Astrocyte (in vitro differentiated cells and primary cell): ENCODE results near the gene ZBTB34. TPM values are rescaled to one million over a fixed set of nuclear protein-coding genes. Genes with fewer than 3 reads are reported as not detected.
A peak's percentile ranks its signal among the peaks of the same experiment; 100 is the strongest.

Experiments used
- DNase-seq: peaks from one replicate; pipeline ENCODE4 v3.0.0-alpha.2; 2010; ENCODE audit warnings: low read depth
- FAIRE-seq: peaks from 2 replicates; lab custom pipeline; 2011; peaks lifted over from hg19 to GRCh38; lab: Jason Lieb, UNC
- H2AFZ ChIP-seq: 2 replicates; pipeline ENCODE4 v1.6.0; 2012; ENCODE audit warnings: low read depth, low read length, inconsistent platforms
- H3K27ac ChIP-seq: 2 replicates; pipeline ENCODE4 v1.5.1; 2011; ENCODE audit warnings: low read depth, low read length, inconsistent platforms
- H3K27me3 ChIP-seq: 2 replicates; pipeline ENCODE4 v1.6.0; 2011; ENCODE audit warnings: low read length, inconsistent platforms; ENCODE audit not compliant: insufficient read depth
- H3K36me3 ChIP-seq: 2 replicates; pipeline ENCODE4 v1.5.1; 2011; ENCODE audit warnings: low read length, inconsistent platforms; ENCODE audit not compliant: insufficient read depth
- H3K4me1 ChIP-seq: 2 replicates; pipeline ENCODE4 v1.5.1; 2011; ENCODE audit warnings: low read length, inconsistent platforms; ENCODE audit not compliant: insufficient read depth
- H3K4me2 ChIP-seq: 2 replicates; pipeline ENCODE4 v1.6.0; 2012; ENCODE audit warnings: low read length, inconsistent platforms
- H3K4me3 ChIP-seq: 2 replicates; pipeline ENCODE4 v1.5.1; 2011; ENCODE audit warnings: low read depth, mild to moderate bottlenecking, low read length, inconsistent platforms; ENCODE audit not compliant: insufficient read depth
- H3K79me2 ChIP-seq: 2 replicates; pipeline ENCODE4 v1.6.0; 2012; ENCODE audit warnings: mild to moderate bottlenecking, low read length, inconsistent platforms; ENCODE audit not compliant: insufficient read depth
- H3K9ac ChIP-seq: 2 replicates; pipeline ENCODE4 v1.6.0; 2012; ENCODE audit warnings: mild to moderate bottlenecking, low read length, inconsistent platforms
- H3K9me3 ChIP-seq: 2 replicates; pipeline ENCODE4 v1.5.1; 2012; ENCODE audit warnings: low read depth, mild to moderate bottlenecking, low read length, inconsistent platforms; ENCODE audit not compliant: insufficient read depth
- H4K20me1 ChIP-seq: 2 replicates; pipeline ENCODE4 v1.6.0; 2012; ENCODE audit warnings: low read length, inconsistent platforms; ENCODE audit not compliant: insufficient read depth
- H3K27ac Mint-ChIP-seq: one replicate; pipeline ENCODE4 v1.8.0; 2021; ENCODE audit warnings: mild to moderate bottlenecking, mixed read lengths; ENCODE audit not compliant: unreplicated experiment
- H3K27me3 Mint-ChIP-seq: one replicate; pipeline ENCODE4 v1.8.0; 2021; ENCODE audit warnings: low read depth, mixed read lengths; ENCODE audit not compliant: unreplicated experiment
- H3K36me3 Mint-ChIP-seq: one replicate; pipeline ENCODE4 v1.8.0; 2021; ENCODE audit warnings: low read depth, mixed read lengths; ENCODE audit not compliant: unreplicated experiment
- H3K4me1 Mint-ChIP-seq: one replicate; pipeline ENCODE4 v1.8.0; 2021; ENCODE audit warnings: low read depth, mixed read lengths; ENCODE audit not compliant: unreplicated experiment
- H3K4me3 Mint-ChIP-seq: one replicate; pipeline ENCODE4 v1.8.0; 2021; ENCODE audit warnings: mild to moderate bottlenecking, moderate library complexity, mixed read lengths; ENCODE audit not compliant: unreplicated experiment
- H3K9me3 Mint-ChIP-seq: one replicate; pipeline ENCODE4 v1.8.0; 2021; ENCODE audit warnings: mild to moderate bottlenecking, mixed read lengths; ENCODE audit not compliant: unreplicated experiment
- CTCF ChIP-seq: IDR thresholded peaks from 2 replicates; pipeline ENCODE4 v1.5.1; 2011; ENCODE audit warnings: low read depth, mild to moderate bottlenecking, inconsistent platforms, low read length, moderate library complexity; ENCODE audit not compliant: insufficient read depth
- EZH2 ChIP-seq: IDR thresholded peaks from 2 replicates; pipeline ENCODE4 v1.6.1; 2012; ENCODE audit warnings: mild to moderate bottlenecking, low read length, inconsistent platforms; ENCODE audit not compliant: insufficient read depth
- total RNA-seq: library from RNA; stranded (reverse); gene quantifications from 2 replicates; pipeline ENCODE4 v1.2.1, GENCODE V29; 2021

ZBTB34 gene
- total RNA-seq, 1 donor from 2014 or later = 14.7 TPM

GRCh38 chr9:126860757-126861466 is 473 bp downstream of the ZBTB34 start:
- H3K36me3 Mint-ChIP-seq = peaks cover 2% of the 10 kb centered on the region
- TF ChIP-seq EZH2 = no peak
- TF ChIP-seq CTCF = no peak
- Histone ChIP-seq H2AFZ (peak overlapping the region; percentile 67), H4K20me1 (peaks cover 41% of the 10 kb centered on the region), H3K27me3 (peaks cover 21% of the 10 kb centered on the region), H3K9me3 (no peaks in the 10 kb centered on the region), H3K9ac (peak overlapping the region; percentile 78), H3K36me3 (peaks cover 7% of the 10 kb centered on the region), H3K4me3 (peak overlapping the region; percentile 69), H3K4me2 (peak overlapping the region; percentile 96), H3K79me2 (peaks cover 47% of the 10 kb centered on the region), H3K4me1 (peaks cover 19% of the 10 kb centered on the region), H3K27ac (peak overlapping the region; percentile 35)
- FAIRE-seq (no peak), DNase-seq (no peak)
- H3K4me1 Mint-ChIP-seq = peaks cover 17% of the 10 kb centered on the region
- peak overlapping the region; percentile 93 for H3K4me3 Mint-ChIP-seq
- peaks cover 11% of the 10 kb centered on the region for H3K27me3 Mint-ChIP-seq
- H3K9me3 Mint-ChIP-seq = peaks cover 3% of the 10 kb centered on the region
- H3K27ac Mint-ChIP-seq = no peak overlapping the region

GRCh38 chr9:126861707-126862103 is 1.3 kb downstream of the ZBTB34 start:
- Histone ChIP-seq H3K9ac (peak overlapping the region; percentile 78), H3K4me3 (peak overlapping the region; percentile 69), H4K20me1 (peaks cover 49% of the 10 kb centered on the region), H3K27me3 (peaks cover 15% of the 10 kb centered on the region), H3K9me3 (no peaks in the 10 kb centered on the region), H2AFZ (no peak overlapping the region), H3K27ac (no peak overlapping the region), H3K4me1 (peaks cover 19% of the 10 kb centered on the region), H3K36me3 (peaks cover 7% of the 10 kb centered on the region), H3K4me2 (peak overlapping the region; percentile 96), H3K79me2 (peaks cover 52% of the 10 kb centered on the region)
- no peak for TF ChIP-seq EZH2
- TF ChIP-seq CTCF = no peak
- peaks cover 11% of the 10 kb centered on the region for H3K27me3 Mint-ChIP-seq
- no peak for DNase-seq
- H3K9me3 Mint-ChIP-seq = peaks cover 3% of the 10 kb centered on the region
- peak overlapping the region; percentile 82 for H3K27ac Mint-ChIP-seq
- FAIRE-seq = no peak
- H3K4me3 Mint-ChIP-seq = peak overlapping the region; percentile 93
- peaks cover 17% of the 10 kb centered on the region for H3K4me1 Mint-ChIP-seq
- peaks cover 8% of the 10 kb centered on the region for H3K36me3 Mint-ChIP-seq

GRCh38 chr9:126862104-126862761 is 1.8 kb downstream of the ZBTB34 start:
- Histone ChIP-seq H4K20me1 (peaks cover 54% of the 10 kb centered on the region), H3K9me3 (no peaks in the 10 kb centered on the region), H3K4me2 (peak overlapping the region; percentile 96), H3K27ac (no peak overlapping the region), H3K79me2 (peaks cover 52% of the 10 kb centered on the region), H3K27me3 (peaks cover 12% of the 10 kb centered on the region), H3K4me3 (peak overlapping the region; percentile 69), H3K9ac (peak overlapping the region; percentile 78), H2AFZ (no peak overlapping the region), H3K4me1 (peaks cover 19% of the 10 kb centered on the region), H3K36me3 (peaks cover 7% of the 10 kb centered on the region)
- Mint-ChIP-seq H3K36me3 (peaks cover 8% of the 10 kb centered on the region), H3K4me3 (peak overlapping the region; percentile 93), H3K27me3 (peaks cover 9% of the 10 kb centered on the region), H3K9me3 (peaks cover 3% of the 10 kb centered on the region), H3K4me1 (peaks cover 17% of the 10 kb centered on the region), H3K27ac (peak overlapping the region; percentile 82)
- TF ChIP-seq EZH2 (no peak), CTCF (no peak)
- DNase-seq (no peak), FAIRE-seq (no peak)
